IMR-90 (cell line): ENCODE measurements around the gene DLL4. TPM values are rescaled to one million over a fixed set of nuclear protein-coding genes. Genes with fewer than 3 reads are reported as not detected.

Experiments used
- ATAC-seq: fragments of 200-7000 bp; cut with Tn5 transposase; 2 replicates; pipeline ENCODE4 v1.9.1; 2020; ENCODE audit warnings: low read depth, mild to moderate bottlenecking, moderate library complexity
- BruUV-seq: library from RNA; stranded (reverse); fragments of 400-500 nt; replicated peaks from 2 replicates; lab custom pipeline; 2021; lab: Mats Ljungman, UMichigan
- CTCF ChIA-PET: fragments of 300-600 bp; formaldehyde crosslinking; extraction: SDS; loops from one replicate; lab custom pipeline; 2021; ENCODE audit warnings: antibody characterized with exemption; lab: Yijun Ruan, JAX
- POLR2A ChIA-PET: fragments of 300-600 bp; sonication (Branson Sonifier 250); formaldehyde crosslinking; loops from one replicate; lab custom pipeline; 2022; ENCODE audit warnings: antibody characterized with exemption; ENCODE audit not compliant: unreplicated experiment; lab: Charles Lee
- DNase-seq: peaks from one replicate; pipeline ENCODE4 v3.0.0; 2013
- H2AFZ ChIP-seq: replicated peaks from 2 replicates; pipeline ENCODE3; 2013; ENCODE audit warnings: low read length, mild to moderate bottlenecking; ENCODE audit not compliant: poor library complexity
- H2AK5ac ChIP-seq: 2 replicates; pipeline ENCODE4 v1.6.1; 2013; ENCODE audit warnings: low read depth, low read length, inconsistent platforms
- H2AK9ac ChIP-seq: replicated peaks from 2 replicates; pipeline ENCODE3; 2013; ENCODE audit warnings: mild to moderate bottlenecking, low read depth, low read length, moderate library complexity; ENCODE audit not compliant: poor library complexity
- H2BK120ac ChIP-seq: 2 replicates; pipeline ENCODE4 v1.6.1; 2013; ENCODE audit warnings: low read depth, low read length, inconsistent platforms
- H2BK15ac ChIP-seq: 3 replicates; pipeline ENCODE4 v1.6.1; 2013; ENCODE audit warnings: low read depth, low read length, inconsistent platforms
- H2BK20ac ChIP-seq: 2 replicates; pipeline ENCODE4 v1.6.1; 2013; ENCODE audit warnings: low read depth, mild to moderate bottlenecking, inconsistent platforms, low read length, moderate library complexity
- H2BK5ac ChIP-seq: 2 replicates; pipeline ENCODE4 v1.6.1; 2013; ENCODE audit warnings: mild to moderate bottlenecking, low read depth, low read length, inconsistent platforms; ENCODE audit not compliant: poor library complexity, severe bottlenecking
- H3K14ac ChIP-seq: replicated peaks from 2 replicates; pipeline ENCODE4 v1.6.1; 2013; ENCODE audit warnings: low read depth, low read length, inconsistent platforms
- H3K18ac ChIP-seq: 2 replicates; pipeline ENCODE4 v1.6.1; 2013; ENCODE audit warnings: low read depth, low read length, control low read depth
- H3K23ac ChIP-seq: 2 replicates; pipeline ENCODE4 v1.6.1; 2013; ENCODE audit warnings: low read depth, low read length, inconsistent platforms
- H3K27ac ChIP-seq: 2 replicates; pipeline ENCODE4 v1.5.1; 2013; ENCODE audit warnings: mild to moderate bottlenecking, control low read depth, low read length; ENCODE audit not compliant: insufficient read depth
- H3K27me3 ChIP-seq: 2 replicates; pipeline ENCODE4 v1.6.1; 2013; ENCODE audit warnings: low read length; ENCODE audit not compliant: control insufficient read depth, insufficient read depth
- H3K36me3 ChIP-seq: 2 replicates; pipeline ENCODE4 v1.6.1; 2013; ENCODE audit warnings: low read length, mixed read lengths; ENCODE audit not compliant: control insufficient read depth, insufficient read depth
- H3K4ac ChIP-seq: 2 replicates; pipeline ENCODE4 v1.6.1; 2013; ENCODE audit warnings: low read depth, low read length, inconsistent platforms
- H3K4me1 ChIP-seq: 2 replicates; pipeline ENCODE4 v1.6.1; 2013; ENCODE audit warnings: low read length, mixed read lengths; ENCODE audit not compliant: control insufficient read depth, insufficient read depth
- H3K4me2 ChIP-seq: 2 replicates; pipeline ENCODE4 v1.6.1; 2013; ENCODE audit warnings: low read depth, mild to moderate bottlenecking, control low read depth, low read length, moderate library complexity
- H3K4me3 ChIP-seq: 2 replicates; pipeline ENCODE4 v1.5.1; 2013; ENCODE audit warnings: low read depth, mild to moderate bottlenecking, control low read depth, low read length, moderate library complexity; ENCODE audit not compliant: insufficient read depth
- H3K56ac ChIP-seq: 2 replicates; pipeline ENCODE4 v1.6.1; 2013; ENCODE audit warnings: low read length, inconsistent platforms; ENCODE audit not compliant: insufficient read depth; ENCODE audit errors: extremely low read depth
- H3K79me1 ChIP-seq, 2 experiments: 2 replicates each; pipeline ENCODE4 v1.6.1; 2013; ENCODE audit warnings: low read length in 2 of 2, inconsistent platforms in 1 of 2, low read depth in 1 of 2
- H3K9ac ChIP-seq: 2 replicates; pipeline ENCODE4 v1.6.1; 2013; ENCODE audit warnings: low read depth, low read length, control low read depth
- H3K9me1 ChIP-seq: 2 replicates; pipeline ENCODE4 v1.6.1; 2013; ENCODE audit warnings: low read length, inconsistent platforms; ENCODE audit not compliant: insufficient read depth
- H3K9me3 ChIP-seq: 2 replicates; pipeline ENCODE4 v1.6.1; 2013; ENCODE audit warnings: low read length; ENCODE audit not compliant: control insufficient read depth, insufficient read depth
- H4K20me1 ChIP-seq: 2 replicates; pipeline ENCODE4 v1.6.1; 2013; ENCODE audit warnings: low read length, inconsistent platforms; ENCODE audit not compliant: insufficient read depth
- H4K5ac ChIP-seq: 2 replicates; pipeline ENCODE4 v1.6.1; 2013; ENCODE audit warnings: mild to moderate bottlenecking, low read depth, low read length, control low read depth
- H4K8ac ChIP-seq, 2 experiments: 2 replicates each; pipeline ENCODE4 v1.6.1; 2013; ENCODE audit warnings: low read depth in 2 of 2, low read length in 2 of 2, control low read depth in 1 of 2, inconsistent platforms in 1 of 2
- H4K91ac ChIP-seq: 2 replicates; pipeline ENCODE4 v1.6.1; 2013; ENCODE audit warnings: low read depth, low read length, inconsistent platforms; ENCODE audit not compliant: insufficient read depth
- CEBPB ChIP-seq: IDR thresholded peaks from 2 replicates; pipeline ENCODE4 v1.6.1; 2012; ENCODE audit warnings: low read depth, low read length, improper control_type of control experiment
- MAFK ChIP-seq: IDR thresholded peaks from 2 replicates; pipeline ENCODE4 v1.6.1; 2012; ENCODE audit warnings: low read depth, low read length, improper control_type of control experiment
- MXI1 ChIP-seq: IDR thresholded peaks from 2 replicates; pipeline ENCODE4 v1.6.1; 2012; ENCODE audit warnings: low read depth, mild to moderate bottlenecking, low read length, moderate library complexity, borderline replicate concordance
- RFX5 ChIP-seq: IDR thresholded peaks from 2 replicates; pipeline ENCODE4 v1.8.0; 2012; ENCODE audit warnings: low read depth, mild to moderate bottlenecking, low read length, moderate library complexity
- WGBS, 2 experiments: methylation state at CpG; one replicate each; pipeline versions ENCODE4 v1.1.5 to v1.1.7; 2013; ENCODE audit warnings: missing lambda C conversion rate in 2 of 2; ENCODE audit not compliant: insufficient read length in 1 of 2; ENCODE audit errors: extremely low coverage in 2 of 2; 5-methylcytosine and 5-hydroxymethylcytosine counted together
- dilution Hi-C: fragments of 300-500 bp; cut with HindIII; formaldehyde crosslinking; loops from one replicate; pipeline ENCODE4 v1.14.3; 2018; ENCODE audit warnings: low sequenced_read_pairs; ENCODE audit not compliant: unreplicated experiment
- in situ Hi-C: fragments of 300-500 bp; cut with MboI; formaldehyde crosslinking; loops from 3 replicates; pipeline ENCODE4 v1.14.3; 2019; ENCODE audit warnings: low sequenced_read_pairs, inconsistent platforms, mixed read lengths
- intact Hi-C: fragments of 100-400 bp; cut with micrococcal nuclease; formaldehyde crosslinking; loops from 2 replicates; pipeline ENCODE4 v1.10.0; 2022
- polyA plus RNA-seq, 3 experiments: library from polyadenylated mRNA; depleted of rRNA; stranded (reverse); fragments of >200 nt; gene quantifications; 2 replicates each; pipeline ENCODE4 v1.2.3, GENCODE V29; 2012; ENCODE audit warnings: low replicate concordance in 1 of 3
- total RNA-seq: library from RNA; depleted of rRNA; stranded (reverse); fragments of >200 nt; gene quantifications from 2 replicates; pipeline ENCODE4 v1.2.3, GENCODE V29; 2012
- TF ChIP-seq, protein P1 (sequence below): fragments of 150-350 bp; IDR thresholded peaks from 2 replicates; pipeline ENCODE4 v1.6.1; 2017; ENCODE audit warnings: mild to moderate bottlenecking, antibody characterized with exemption, low read length, low read depth
- TF ChIP-seq, protein P2 (sequence below): conservative IDR thresholded peaks from 2 replicates; pipeline ENCODE4 v1.5.1; 2012; ENCODE audit warnings: mild to moderate bottlenecking, low read depth, low read length, improper control_type of control experiment

DLL4 gene
- total and polyA plus RNA-seq, 2 of the 4 experiments (the other 2 are of a cell fraction), result 1.8 to 3.4 TPM

DNA sequence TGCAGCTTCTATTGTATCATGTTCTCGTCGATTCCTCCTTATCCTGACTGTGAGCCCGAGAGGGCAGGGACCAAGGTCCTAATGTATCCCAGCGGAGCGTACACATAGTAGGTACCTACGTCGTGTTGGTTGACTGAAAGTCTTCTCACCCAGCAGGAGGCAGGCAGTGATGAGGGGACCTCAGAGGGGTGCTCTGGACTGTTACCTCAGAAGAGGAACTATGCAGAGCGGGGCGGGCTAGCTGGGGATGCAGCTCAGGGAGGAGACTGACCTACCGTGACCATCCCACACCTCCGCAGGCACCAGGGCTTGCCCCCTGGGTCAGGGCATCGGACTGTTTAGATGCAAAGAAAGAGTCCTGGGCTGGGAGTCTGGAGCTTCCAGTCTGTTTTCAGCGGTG is 35.5 kb downstream of the DLL4 start:
- POLR2A ChIA-PET, result no interaction called here
- intact Hi-C loops, result no loop called here
- ATAC-seq, result no peak

More for the DNA sequence above, 35.5 kb downstream of the DLL4 start:
- H3K4me3 ChIP-seq, result no peak overlapping the region
- peaks cover 10% of the 10 kb centered on the region for H3K4me1 ChIP-seq
- CTCF ChIA-PET, result interaction anchor here (1.3 kb wide), 1 partner anchor 12 kb away, joined by 4 read pairs; no protein-coding TSS in a partner anchor
- no peak overlapping the region for H3K14ac ChIP-seq
- no peak overlapping the region for H2AK5ac ChIP-seq
- H3K79me1 ChIP-seq, result no peaks in the 10 kb centered on the region
- H2AFZ ChIP-seq, result no peak overlapping the region
- no peak overlapping the region for H4K8ac ChIP-seq
- dilution Hi-C loops, result no loop called here
- H2BK5ac ChIP-seq, result no peak overlapping the region
- no peaks in the 10 kb centered on the region for H3K36me3 ChIP-seq
- no peak overlapping the region for H2BK15ac ChIP-seq
- H3K9me1 ChIP-seq, result peaks cover 4% of the 10 kb centered on the region
- H3K4me2 ChIP-seq, result no peak overlapping the region
- no peak overlapping the region for H3K23ac ChIP-seq
- DNase-seq, result no peak
- H3K9ac ChIP-seq, result no peak overlapping the region
- no peak overlapping the region for H3K27ac ChIP-seq
- H3K9me3 ChIP-seq, result no peaks in the 10 kb centered on the region
- H3K27me3 ChIP-seq, result no peaks in the 10 kb centered on the region
- no peak overlapping the region for H4K91ac ChIP-seq
- H3K18ac ChIP-seq, result no peak overlapping the region
- no TSS peak for BruUV-seq
- H2BK120ac ChIP-seq, result no peak overlapping the region
- 93% methylated on average over 5 of the region's 13 CpGs; no CpG with 5 or more reads in 1 of the 2 experiments for WGBS, 2 experiments
- no peaks in the 10 kb centered on the region for H4K20me1 ChIP-seq
- in situ Hi-C loops, result no loop called here
- peak overlapping the region; percentile 35; the same call in 1 of the 2 replicates for H3K4ac ChIP-seq
- H2BK20ac ChIP-seq, result 0 out of 2 replicates have a peak overlapping the region, but pooled peaks have one; percentile 3
- H2AK9ac ChIP-seq, result no peak overlapping the region
- no peak overlapping the region for H4K5ac ChIP-seq
- TF ChIP-seq, protein P1, sequence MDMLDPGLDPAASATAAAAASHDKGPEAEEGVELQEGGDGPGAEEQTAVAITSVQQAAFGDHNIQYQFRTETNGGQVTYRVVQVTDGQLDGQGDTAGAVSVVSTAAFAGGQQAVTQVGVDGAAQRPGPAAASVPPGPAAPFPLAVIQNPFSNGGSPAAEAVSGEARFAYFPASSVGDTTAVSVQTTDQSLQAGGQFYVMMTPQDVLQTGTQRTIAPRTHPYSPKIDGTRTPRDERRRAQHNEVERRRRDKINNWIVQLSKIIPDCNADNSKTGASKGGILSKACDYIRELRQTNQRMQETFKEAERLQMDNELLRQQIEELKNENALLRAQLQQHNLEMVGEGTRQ, result no peak
- TF ChIP-seq CEBPB (no peak), MAFK (no peak), RFX5 (no peak), MXI1 (no peak)
- TF ChIP-seq, protein P2, sequence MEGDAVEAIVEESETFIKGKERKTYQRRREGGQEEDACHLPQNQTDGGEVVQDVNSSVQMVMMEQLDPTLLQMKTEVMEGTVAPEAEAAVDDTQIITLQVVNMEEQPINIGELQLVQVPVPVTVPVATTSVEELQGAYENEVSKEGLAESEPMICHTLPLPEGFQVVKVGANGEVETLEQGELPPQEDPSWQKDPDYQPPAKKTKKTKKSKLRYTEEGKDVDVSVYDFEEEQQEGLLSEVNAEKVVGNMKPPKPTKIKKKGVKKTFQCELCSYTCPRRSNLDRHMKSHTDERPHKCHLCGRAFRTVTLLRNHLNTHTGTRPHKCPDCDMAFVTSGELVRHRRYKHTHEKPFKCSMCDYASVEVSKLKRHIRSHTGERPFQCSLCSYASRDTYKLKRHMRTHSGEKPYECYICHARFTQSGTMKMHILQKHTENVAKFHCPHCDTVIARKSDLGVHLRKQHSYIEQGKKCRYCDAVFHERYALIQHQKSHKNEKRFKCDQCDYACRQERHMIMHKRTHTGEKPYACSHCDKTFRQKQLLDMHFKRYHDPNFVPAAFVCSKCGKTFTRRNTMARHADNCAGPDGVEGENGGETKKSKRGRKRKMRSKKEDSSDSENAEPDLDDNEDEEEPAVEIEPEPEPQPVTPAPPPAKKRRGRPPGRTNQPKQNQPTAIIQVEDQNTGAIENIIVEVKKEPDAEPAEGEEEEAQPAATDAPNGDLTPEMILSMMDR, result no peak
- H3K56ac ChIP-seq, result no peak overlapping the region
